ENCODE results near the gene SLC25A33. TPM values are rescaled to one million over a fixed set of nuclear protein-coding genes. Genes with fewer than 3 reads are reported as not detected.

SLC25A33 gene
- total RNA-seq, 1 experiment from 2014 or later = 11.8 TPM

GRCh38 chr1:9589719-9590157, 50.5 kb downstream of the SLC25A33 start:
- peaks cover 6% of the 10 kb centered on the region; the same call in 1 of the 2 replicates for H3K4me1 ChIP-seq (ENCODE audit: insufficient read depth, low read length)
- peaks cover 58% of the 10 kb centered on the region for H3K79me2 ChIP-seq (ENCODE audit: low read length)
- no peak overlapping the region for H3K27ac ChIP-seq (ENCODE audit: low read length)
- TF ChIP-seq CTCF (conservative IDR thresholded peaks at IDR 0.05; ENCODE audit: low read depth, low read length) = no peak
- TF ChIP-seq EZH2 (IDR thresholded peaks at IDR 0.05; ENCODE audit: low read length, unreplicated experiment) = no peak
- no peak for TF ChIP-seq EZH2phosphoT487 (IDR thresholded peaks at IDR 0.05; ENCODE audit: borderline replicate concordance, low read length)
- H3K9ac ChIP-seq (ENCODE audit: low read length) = peak overlapping the region; percentile 72
- no peaks in the 10 kb centered on the region for H3K27me3 ChIP-seq (ENCODE audit: low read length)
- H3K4me3 ChIP-seq (ENCODE audit: low read length) = peak overlapping the region; percentile 92
- no peaks in the 10 kb centered on the region for H3K9me2 ChIP-seq (replicated peaks; ENCODE audit: low read length)
- H2AFZ ChIP-seq (ENCODE audit: low read length) = peak overlapping the region; percentile 54
- BruUV-seq (replicated peaks) = no TSS peak
- ATAC-seq = peak; percentile 7; the same call in 1 of the 2 replicates
- intact Hi-C loops (cut with micrococcal nuclease) = no loop called here
- CTCF ChIA-PET = interaction anchor here (0.5 kb wide), 1 partner anchor 37 kb away, joined by 3 read pairs; no protein-coding TSS in a partner anchor
- no peaks in the 10 kb centered on the region for H3K36me3 ChIP-seq (ENCODE audit: low read depth, low read length)
- peaks cover 37% of the 10 kb centered on the region for H4K20me1 ChIP-seq (ENCODE audit: low read length)
- H3F3A ChIP-seq (ENCODE audit: low read length, unreplicated experiment) = no peaks in the 10 kb centered on the region
- POLR2A ChIA-PET (ENCODE audit: unreplicated experiment) = no interaction called here
- H3K9me3 ChIP-seq (ENCODE audit: low read length) = no peaks in the 10 kb centered on the region
- peak overlapping the region; percentile 96 for H3K4me2 ChIP-seq (ENCODE audit: low read length)
- DNase-seq = peak; percentile 47

GRCh38 chr1:9590201-9590600, 50.9 kb downstream of the SLC25A33 start:
- ChIA-PET CTCF (interaction anchor here (0.5 kb wide), 1 partner anchor 37 kb away, joined by 3 read pairs; no protein-coding TSS in a partner anchor), POLR2A (ENCODE audit: unreplicated experiment) (no interaction called here)
- H3K79me2 ChIP-seq (ENCODE audit: low read length) = peaks cover 62% of the 10 kb centered on the region
- no peak overlapping the region for H3K9ac ChIP-seq (ENCODE audit: low read length)
- H3K27me3 ChIP-seq (ENCODE audit: low read length) = no peaks in the 10 kb centered on the region
- H2AFZ ChIP-seq (ENCODE audit: low read length) = no peak overlapping the region
- H3K9me3 ChIP-seq (ENCODE audit: low read length) = no peaks in the 10 kb centered on the region
- DNase-seq = no peak
- no peaks in the 10 kb centered on the region for H3K36me3 ChIP-seq (ENCODE audit: low read depth, low read length)
- H3K9me2 ChIP-seq (replicated peaks; ENCODE audit: low read length) = no peaks in the 10 kb centered on the region
- no peak overlapping the region for H3K27ac ChIP-seq (ENCODE audit: low read length)
- H3K4me3 ChIP-seq (ENCODE audit: low read length) = peak overlapping the region; percentile 92
- peaks cover 37% of the 10 kb centered on the region for H4K20me1 ChIP-seq (ENCODE audit: low read length)
- intact Hi-C loops (cut with micrococcal nuclease) = no loop called here
- H3K4me1 ChIP-seq (ENCODE audit: insufficient read depth, low read length) = peaks cover 6% of the 10 kb centered on the region; the same call in 1 of the 2 replicates
- no peaks in the 10 kb centered on the region for H3F3A ChIP-seq (ENCODE audit: low read length, unreplicated experiment)
- peak overlapping the region; percentile 96 for H3K4me2 ChIP-seq (ENCODE audit: low read length)
- BruUV-seq (replicated peaks) = no TSS peak
- TF ChIP-seq CTCF (conservative IDR thresholded peaks at IDR 0.05; ENCODE audit: low read depth, low read length) (no peak), EZH2phosphoT487 (IDR thresholded peaks at IDR 0.05; ENCODE audit: borderline replicate concordance, low read length) (no peak), EZH2 (IDR thresholded peaks at IDR 0.05; ENCODE audit: low read length, unreplicated experiment) (no peak)
- no peak for ATAC-seq

GRCh38 chr1:9590945-9591668, 51.8 kb downstream of the SLC25A33 start:
- TF ChIP-seq EZH2phosphoT487 (IDR thresholded peaks at IDR 0.05; ENCODE audit: borderline replicate concordance, low read length) (no peak), CTCF (conservative IDR thresholded peaks at IDR 0.05; ENCODE audit: low read depth, low read length) (no peak), EZH2 (IDR thresholded peaks at IDR 0.05; ENCODE audit: low read length, unreplicated experiment) (no peak)
- intact Hi-C loops (cut with micrococcal nuclease) = no loop called here
- Histone ChIP-seq H3K36me3 (ENCODE audit: low read depth, low read length) (no peaks in the 10 kb centered on the region), H3K79me2 (ENCODE audit: low read length) (peaks cover 70% of the 10 kb centered on the region), H3K9ac (ENCODE audit: low read length) (no peak overlapping the region), H3F3A (ENCODE audit: low read length, unreplicated experiment) (no peaks in the 10 kb centered on the region), H3K9me2 (replicated peaks; ENCODE audit: low read length) (no peaks in the 10 kb centered on the region), H2AFZ (ENCODE audit: low read length) (no peak overlapping the region), H3K9me3 (ENCODE audit: low read length) (no peaks in the 10 kb centered on the region), H3K27ac (ENCODE audit: low read length) (no peak overlapping the region), H3K4me1 (ENCODE audit: insufficient read depth, low read length) (peaks cover 6% of the 10 kb centered on the region; the same call in 1 of the 2 replicates), H4K20me1 (ENCODE audit: low read length) (peaks cover 37% of the 10 kb centered on the region), H3K27me3 (ENCODE audit: low read length) (no peaks in the 10 kb centered on the region), H3K4me3 (ENCODE audit: low read length) (0 out of 2 replicates have a peak overlapping the region, but pooled peaks have one; percentile 92), H3K4me2 (ENCODE audit: low read length) (peak overlapping the region; percentile 96; the same call in 1 of the 2 replicates)
- ATAC-seq = no peak
- CTCF ChIA-PET = no interaction called here
- DNase-seq = no peak
- BruUV-seq (replicated peaks) = no TSS peak
- POLR2A ChIA-PET (ENCODE audit: unreplicated experiment) = no interaction called here

Measured in PC-3 (cell line).